Measurements from ENCODE around the gene IL34.

DNA sequence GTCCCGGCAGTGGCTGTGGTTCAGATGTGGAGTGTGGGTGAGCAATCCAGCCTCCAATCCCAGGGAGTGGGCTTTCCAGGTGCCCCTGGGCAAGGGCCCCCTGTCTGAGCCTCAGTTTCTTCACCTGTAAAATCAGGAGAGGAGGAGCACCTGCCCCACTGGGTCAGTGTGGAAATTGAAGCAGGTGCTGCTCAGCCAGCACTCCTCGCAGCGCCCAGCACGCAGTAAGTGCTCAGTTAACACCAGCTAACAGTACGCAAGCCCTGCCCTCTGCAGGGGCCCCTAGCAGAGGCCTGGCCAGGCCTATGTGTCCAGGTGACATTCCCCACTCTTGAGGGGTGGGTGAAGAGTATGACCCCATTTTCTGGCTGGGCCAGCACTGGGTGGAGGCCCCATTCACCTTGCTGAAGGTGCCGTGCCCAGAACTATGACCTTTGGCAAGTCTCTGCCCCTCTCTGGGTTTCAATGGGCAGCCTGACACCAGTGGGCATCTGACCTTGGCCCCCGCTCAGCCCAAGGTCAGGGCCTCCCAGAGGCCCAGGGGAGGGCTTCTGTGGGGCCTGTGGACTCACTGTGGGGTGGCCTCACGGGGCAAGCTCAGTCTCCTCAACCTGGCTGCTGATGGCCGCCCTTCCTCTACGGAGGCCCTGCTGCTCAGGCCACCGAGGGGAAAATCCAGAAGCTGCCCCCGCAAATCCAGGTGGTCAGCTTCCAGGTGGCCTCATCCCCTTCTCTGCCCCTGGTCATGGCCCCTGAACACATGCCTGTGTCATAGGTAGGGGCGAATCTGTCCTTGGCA lies 37.0 kb downstream of the IL34 start:
- no peak for TF ChIP-seq POLR2A (IDR thresholded peaks at IDR 0.05; ENCODE audit: control extremely low read depth in 1 of 2, low read depth in 2 of 2, low read length in 2 of 2)
- TF ChIP-seq SIRT6 (IDR thresholded peaks at IDR 0.05; ENCODE audit: low read length): no peak
- TF ChIP-seq RFX5 (IDR thresholded peaks at IDR 0.05; ENCODE audit: borderline replicate concordance, low read depth, low read length): no peak
- TF ChIP-seq EZH2 (IDR thresholded peaks at IDR 0.05; ENCODE audit: low read depth, low read length, severe bottlenecking): no peak
- TF ChIP-seq EP300 (IDR thresholded peaks at IDR 0.05; ENCODE audit: borderline replicate concordance in 1 of 2, low read depth in 2 of 2, low read length in 2 of 2): no peak
- no peak for TF ChIP-seq TAF1 (IDR thresholded peaks at IDR 0.05; ENCODE audit: low read depth, low read length)
- TF ChIP-seq CHD2 (IDR thresholded peaks at IDR 0.05; ENCODE audit: low read length): no peak
- TF ChIP-seq, protein P1, sequence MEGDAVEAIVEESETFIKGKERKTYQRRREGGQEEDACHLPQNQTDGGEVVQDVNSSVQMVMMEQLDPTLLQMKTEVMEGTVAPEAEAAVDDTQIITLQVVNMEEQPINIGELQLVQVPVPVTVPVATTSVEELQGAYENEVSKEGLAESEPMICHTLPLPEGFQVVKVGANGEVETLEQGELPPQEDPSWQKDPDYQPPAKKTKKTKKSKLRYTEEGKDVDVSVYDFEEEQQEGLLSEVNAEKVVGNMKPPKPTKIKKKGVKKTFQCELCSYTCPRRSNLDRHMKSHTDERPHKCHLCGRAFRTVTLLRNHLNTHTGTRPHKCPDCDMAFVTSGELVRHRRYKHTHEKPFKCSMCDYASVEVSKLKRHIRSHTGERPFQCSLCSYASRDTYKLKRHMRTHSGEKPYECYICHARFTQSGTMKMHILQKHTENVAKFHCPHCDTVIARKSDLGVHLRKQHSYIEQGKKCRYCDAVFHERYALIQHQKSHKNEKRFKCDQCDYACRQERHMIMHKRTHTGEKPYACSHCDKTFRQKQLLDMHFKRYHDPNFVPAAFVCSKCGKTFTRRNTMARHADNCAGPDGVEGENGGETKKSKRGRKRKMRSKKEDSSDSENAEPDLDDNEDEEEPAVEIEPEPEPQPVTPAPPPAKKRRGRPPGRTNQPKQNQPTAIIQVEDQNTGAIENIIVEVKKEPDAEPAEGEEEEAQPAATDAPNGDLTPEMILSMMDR (IDR thresholded peaks at IDR 0.05; ENCODE audit: control extremely low read depth in 1 of 3, insufficient read depth in 1 of 3, low read depth in 1 of 3, low read length in 3 of 3): no peak
- no peak for TF ChIP-seq CREB1 (IDR thresholded peaks at IDR 0.05)
- TF ChIP-seq KDM5A (IDR thresholded peaks at IDR 0.05; ENCODE audit: low read length): no peak
- TF ChIP-seq POLR2AphosphoS5 (IDR thresholded peaks at IDR 0.05; ENCODE audit: low read depth, low read length): no peak
- no peak for TF ChIP-seq FOSL1 (IDR thresholded peaks at IDR 0.05; ENCODE audit: insufficient read depth, low read depth, low read length)
- no peak for TF ChIP-seq RAD21 (IDR thresholded peaks at IDR 0.05 in 1 of 2, conservative IDR thresholded peaks at IDR 0.05 in 1 of 2; ENCODE audit: low read depth in 2 of 2, low read length in 2 of 2)
- no peak for TF ChIP-seq CBX8 (IDR thresholded peaks at IDR 0.05; ENCODE audit: borderline replicate concordance, low read depth, low read length)

Data from H1 (cell line).